Glutamatergic neuron (in vitro differentiated cells): Measurements from ENCODE around the gene NR2F1-AS1. TPM values are rescaled to one million over a fixed set of nuclear protein-coding genes. Genes with fewer than 3 reads are reported as not detected.
"Not testable (repeated sequence)": the region's sequence is repeated elsewhere in the genome, so short reads cannot be mapped to it uniquely, and the experiment has no call there.

Source experiments
- DNase-seq: peaks from one replicate; pipeline ENCODE4 v3.0.0; 2022
- H3K27ac Mint-ChIP-seq: one replicate; pipeline ENCODE4 v1.8.0; 2020; ENCODE audit warnings: mild to moderate bottlenecking, mixed read lengths, inconsistent platforms; ENCODE audit not compliant: unreplicated experiment
- H3K27me3 Mint-ChIP-seq: one replicate; pipeline ENCODE4 v1.8.0; 2020; ENCODE audit warnings: mild to moderate bottlenecking, moderate library complexity, mixed read lengths, inconsistent platforms; ENCODE audit not compliant: unreplicated experiment
- H3K36me3 Mint-ChIP-seq: one replicate; pipeline ENCODE4 v1.8.0; 2020; ENCODE audit warnings: mild to moderate bottlenecking, mixed read lengths, inconsistent platforms; ENCODE audit not compliant: unreplicated experiment
- H3K4me1 Mint-ChIP-seq: one replicate; pipeline ENCODE4 v1.8.0; 2020; ENCODE audit warnings: mild to moderate bottlenecking, low read depth, mixed read lengths, inconsistent platforms; ENCODE audit not compliant: unreplicated experiment
- H3K4me3 Mint-ChIP-seq: one replicate; pipeline ENCODE4 v1.8.0; 2020; ENCODE audit warnings: mild to moderate bottlenecking, mixed read lengths, inconsistent platforms; ENCODE audit not compliant: unreplicated experiment
- H3K9me3 Mint-ChIP-seq: one replicate; pipeline ENCODE4 v1.8.0; 2020; ENCODE audit warnings: mild to moderate bottlenecking, moderate library complexity, mixed read lengths, inconsistent platforms; ENCODE audit not compliant: unreplicated experiment
- CTCF ChIP-seq: fragments of 200-600 bp; sonication (generic); IDR thresholded peaks from one replicate; pipeline ENCODE4 v1.5.0; 2021; ENCODE audit not compliant: partially characterized antibody, unreplicated experiment
- total RNA-seq: library from RNA; stranded (reverse); fragmentation: NEBNext Ultra II Directional; extraction: Animal tissue kit (Norgen Biotek cat#: 25700); gene quantifications from one replicate; pipeline ENCODE4 v1.2.1, GENCODE V29; 2021; ENCODE audit not compliant: unreplicated experiment

The NR2F1-AS1 gene
- total RNA-seq, 1 donor from 2014 or later = 0.39 TPM

- H3K4me1 Mint-ChIP-seq = peaks cover 8% of the 10 kb centered on the region
- H3K4me3 Mint-ChIP-seq = no peak overlapping the region
- no peak for DNase-seq
- no peak for TF ChIP-seq CTCF
- no peak overlapping the region for H3K27ac Mint-ChIP-seq
- H3K27me3 Mint-ChIP-seq = no peaks in the 10 kb centered on the region
- H3K36me3 Mint-ChIP-seq = no peaks in the 10 kb centered on the region
- no peaks in the 10 kb centered on the region for H3K9me3 Mint-ChIP-seq
Measured at GRCh38 chr5:93399675-93400074, 181.3 kb downstream of the NR2F1-AS1 start.

GRCh38 chr5:93395971-93396379, 185.0 kb downstream of the NR2F1-AS1 start:
- Mint-ChIP-seq H3K36me3 (no peaks in the 10 kb centered on the region), H3K27me3 (peaks cover 2% of the 10 kb centered on the region), H3K27ac (no peak overlapping the region), H3K9me3 (no peaks in the 10 kb centered on the region), H3K4me3 (no peak overlapping the region), H3K4me1 (no peaks in the 10 kb centered on the region)
- TF ChIP-seq CTCF = no peak
- DNase-seq = no peak

GRCh38 chr5:93395010-93395409, 186.0 kb downstream of the NR2F1-AS1 start:
- no peak for DNase-seq
- H3K4me1 Mint-ChIP-seq = no peaks in the 10 kb centered on the region
- TF ChIP-seq CTCF = no peak
- no peak overlapping the region for H3K27ac Mint-ChIP-seq
- no peaks in the 10 kb centered on the region for H3K9me3 Mint-ChIP-seq
- H3K27me3 Mint-ChIP-seq = peaks cover 2% of the 10 kb centered on the region
- H3K4me3 Mint-ChIP-seq = no peak overlapping the region
- H3K36me3 Mint-ChIP-seq = no peaks in the 10 kb centered on the region

GRCh38 chr5:93394301-93394700, 186.7 kb downstream of the NR2F1-AS1 start:
- peaks cover 2% of the 10 kb centered on the region for H3K27me3 Mint-ChIP-seq
- no peaks in the 10 kb centered on the region for H3K36me3 Mint-ChIP-seq
- no peak overlapping the region for H3K27ac Mint-ChIP-seq
- DNase-seq = no peak
- no peak overlapping the region for H3K4me3 Mint-ChIP-seq
- H3K4me1 Mint-ChIP-seq = no peaks in the 10 kb centered on the region
- no peak for TF ChIP-seq CTCF
- H3K9me3 Mint-ChIP-seq = no peaks in the 10 kb centered on the region

- H3K4me3 Mint-ChIP-seq, H3K9me3 Mint-ChIP-seq, H3K27ac Mint-ChIP-seq, H3K27me3 Mint-ChIP-seq, H3K36me3 Mint-ChIP-seq, DNase-seq, H3K4me1 Mint-ChIP-seq: not testable (repeated sequence)
Measured at GRCh38 chr5:93391169-93391568, 189.8 kb downstream of the NR2F1-AS1 start.

GRCh38 chr5:93385655-93386054, 195.4 kb downstream of the NR2F1-AS1 start:
- Mint-ChIP-seq H3K4me1 (no peaks in the 10 kb centered on the region), H3K9me3 (no peaks in the 10 kb centered on the region), H3K27me3 (no peaks in the 10 kb centered on the region), H3K4me3 (no peak overlapping the region), H3K36me3 (no peaks in the 10 kb centered on the region), H3K27ac (no peak overlapping the region)
- no peak for DNase-seq
- TF ChIP-seq CTCF = no peak
